GM03348 (cell line): ENCODE measurements around the gene ZFYVE28.

ENCODE experiments used
- DNase-seq: peaks from one replicate; pipeline ENCODE4 v3.0.0; 2012; ENCODE audit warnings: low spot score

ZFYVE28 gene

GRCh38 chr4:2367626-2368025 is 50.8 kb downstream of the ZFYVE28 start:
- DNase-seq = no peak

- DNase-seq = no peak
Measured at GRCh38 chr4:2366252-2367192, 51.9 kb downstream of the ZFYVE28 start.

GRCh38 chr4:2365913-2366210 is 52.6 kb downstream of the ZFYVE28 start:
- no peak for DNase-seq

GRCh38 chr4:2365054-2365912 is 53.2 kb downstream of the ZFYVE28 start:
- no peak for DNase-seq

GRCh38 chr4:2364654-2365053 is 53.8 kb downstream of the ZFYVE28 start:
- peak; percentile 96 for DNase-seq

- no peak for DNase-seq
Measured at GRCh38 chr4:2363951-2364653, 54.3 kb downstream of the ZFYVE28 start.

GRCh38 chr4:2363056-2363721 is 55.3 kb downstream of the ZFYVE28 start:
- peak; percentile 24 for DNase-seq

- no peak for DNase-seq
Measured at GRCh38 chr4:2362266-2363055, 56.0 kb downstream of the ZFYVE28 start.

- DNase-seq = no peak
Measured at GRCh38 chr4:2361366-2362265, 56.8 kb downstream of the ZFYVE28 start.

GRCh38 chr4:2360396-2360730 is 58.1 kb downstream of the ZFYVE28 start:
- DNase-seq = no peak

- no peak for DNase-seq
Measured at GRCh38 chr4:2359591-2360395, 58.7 kb downstream of the ZFYVE28 start.

- DNase-seq = no peak
Measured at GRCh38 chr4:2357821-2358745, 60.4 kb downstream of the ZFYVE28 start.

- DNase-seq = no peak
Measured at GRCh38 chr4:2356123-2357069, 62.0 kb downstream of the ZFYVE28 start.

GRCh38 chr4:2354760-2355159 is 63.7 kb downstream of the ZFYVE28 start:
- no peak for DNase-seq

- peak; percentile 44 for DNase-seq
Measured at GRCh38 chr4:2354118-2354517, 64.3 kb downstream of the ZFYVE28 start.

GRCh38 chr4:2353222-2354107 is 65.0 kb downstream of the ZFYVE28 start:
- no peak for DNase-seq
